ENCODE results near the gene INCA1. TPM values are rescaled to one million over a fixed set of nuclear protein-coding genes. Genes with fewer than 3 reads are reported as not detected.
A peak's percentile ranks its signal among the peaks of the same experiment; 100 is the strongest.

The INCA1 gene
- total RNA-seq, 4 donors from 2014 or later, result 2.4 TPM; not detected in 3

DNA sequence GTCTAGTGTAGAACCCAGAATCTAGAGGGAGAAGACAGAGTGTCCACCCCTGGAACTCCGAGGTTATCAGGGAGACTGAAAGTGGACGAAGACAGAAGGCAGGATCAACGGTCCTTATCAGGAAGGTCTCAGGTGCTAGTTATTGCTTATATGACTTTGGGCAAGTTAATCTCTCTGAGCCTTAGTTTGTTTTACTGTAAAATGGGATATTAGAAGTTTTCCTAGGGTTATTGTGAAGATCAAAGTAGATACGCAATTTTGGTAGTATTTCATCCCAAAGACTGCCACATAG, 56.1 kb downstream of the INCA1 start:
- H3K9me3 ChIP-seq, result no peaks in the 10 kb centered on the region
- DNase-seq, result no peak
- H3K27ac ChIP-seq, result peak overlapping the region; percentile 85 to 97 (median 96)
- peaks cover 0 to 70% (median 39%) of the 10 kb centered on the region in 4 donors for H3K4me1 ChIP-seq
- peak overlapping the region; percentile 62 to 89 (median 78) for H3K4me3 ChIP-seq
- peaks cover 0 to 63% (median 0%) of the 10 kb centered on the region in 3 donors for H3K36me3 ChIP-seq
- H3K27me3 ChIP-seq, result no peaks in the 10 kb centered on the region
- no peak for TF ChIP-seq POLR2A (IDR thresholded peaks at IDR 0.05)
- TF ChIP-seq, protein P1, sequence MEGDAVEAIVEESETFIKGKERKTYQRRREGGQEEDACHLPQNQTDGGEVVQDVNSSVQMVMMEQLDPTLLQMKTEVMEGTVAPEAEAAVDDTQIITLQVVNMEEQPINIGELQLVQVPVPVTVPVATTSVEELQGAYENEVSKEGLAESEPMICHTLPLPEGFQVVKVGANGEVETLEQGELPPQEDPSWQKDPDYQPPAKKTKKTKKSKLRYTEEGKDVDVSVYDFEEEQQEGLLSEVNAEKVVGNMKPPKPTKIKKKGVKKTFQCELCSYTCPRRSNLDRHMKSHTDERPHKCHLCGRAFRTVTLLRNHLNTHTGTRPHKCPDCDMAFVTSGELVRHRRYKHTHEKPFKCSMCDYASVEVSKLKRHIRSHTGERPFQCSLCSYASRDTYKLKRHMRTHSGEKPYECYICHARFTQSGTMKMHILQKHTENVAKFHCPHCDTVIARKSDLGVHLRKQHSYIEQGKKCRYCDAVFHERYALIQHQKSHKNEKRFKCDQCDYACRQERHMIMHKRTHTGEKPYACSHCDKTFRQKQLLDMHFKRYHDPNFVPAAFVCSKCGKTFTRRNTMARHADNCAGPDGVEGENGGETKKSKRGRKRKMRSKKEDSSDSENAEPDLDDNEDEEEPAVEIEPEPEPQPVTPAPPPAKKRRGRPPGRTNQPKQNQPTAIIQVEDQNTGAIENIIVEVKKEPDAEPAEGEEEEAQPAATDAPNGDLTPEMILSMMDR (IDR thresholded peaks at IDR 0.05), result no peak

- TF ChIP-seq POLR2A (IDR thresholded peaks at IDR 0.05), result no peak
- peaks cover 0 to 58% (median 0%) of the 10 kb centered on the region in 3 donors for H3K36me3 ChIP-seq
- peak in 2 of 3 donors; percentile 68 to 86 for DNase-seq
- H3K27ac ChIP-seq, result peak overlapping the region; percentile 85 to 97 (median 96)
- H3K4me1 ChIP-seq, result peaks cover 0 to 64% (median 34%) of the 10 kb centered on the region in 4 donors
- no peaks in the 10 kb centered on the region for H3K27me3 ChIP-seq
- peak overlapping the region; percentile 62 to 89 (median 78) for H3K4me3 ChIP-seq
- no peaks in the 10 kb centered on the region for H3K9me3 ChIP-seq
Observed at GRCh38 chr17:4940555-4941318, 56.6 kb downstream of the INCA1 start.

DNA sequence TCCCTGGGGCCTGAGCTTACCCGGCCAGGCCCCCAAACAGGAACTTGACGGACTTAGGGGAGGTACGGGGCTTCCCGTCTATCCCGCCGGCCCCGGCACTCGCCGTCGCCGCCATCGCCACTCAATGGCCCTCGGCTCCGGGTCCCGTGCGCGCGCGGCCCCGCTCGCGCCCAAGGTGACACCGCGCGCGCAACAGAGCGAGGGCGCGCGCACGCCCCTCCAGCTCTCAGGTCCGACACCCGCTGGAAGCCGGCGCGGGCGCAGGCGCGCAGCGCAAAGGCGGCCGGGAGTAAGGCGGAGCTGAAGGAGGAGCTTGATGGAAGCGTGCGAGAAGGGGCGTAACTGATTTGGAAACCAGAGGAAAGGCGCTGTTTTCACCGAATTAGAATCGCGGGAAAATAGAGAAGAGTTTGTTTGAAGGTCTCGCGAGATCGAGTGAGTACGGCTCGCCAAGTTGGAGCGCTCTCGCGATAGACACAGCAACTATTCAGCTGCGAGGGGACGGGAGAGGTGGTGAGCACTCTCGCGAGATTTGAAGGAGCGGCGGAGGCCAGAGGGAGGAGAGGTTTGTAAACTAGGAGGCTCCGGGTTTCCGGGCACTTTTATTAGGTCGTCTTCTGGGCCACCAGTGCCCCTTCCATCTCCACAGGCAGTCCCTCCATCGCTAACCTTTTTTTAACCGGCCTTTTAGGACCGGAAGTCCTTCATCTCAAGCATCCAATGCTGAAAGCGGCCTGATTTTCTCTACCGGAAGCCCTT, 57.3 kb downstream of the INCA1 start, which contains the start of the genes RNF167 and SLC25A11:
Gene RNF167, plus strand, starts transcription at position 473 of the 759 bp plus-strand sequence. CDS start 642 bp downstream, outside the sequence.
Gene SLC25A11, minus strand, starts transcription at position 251 of the 759 bp plus-strand sequence. Its CDS starts 136 bp downstream, at position 115.
- H3K4me1 ChIP-seq, result peaks cover 0 to 57% (median 27%) of the 10 kb centered on the region in 4 donors
- H3K27ac ChIP-seq, result peak within 1 kb of the TSS; percentile 85 to 97 (median 96)
- TF ChIP-seq, protein P1 (IDR thresholded peaks at IDR 0.05), result peak in 2 of 6 experiments; percentile 2 to 15
- peak; percentile 73 to 83 for TF ChIP-seq POLR2A (IDR thresholded peaks at IDR 0.05)
- DNase-seq, result peak; percentile 95 to 98 (median 96)
- H3K9me3 ChIP-seq, result no peaks in the 10 kb centered on the region
- peaks cover 0 to 51% (median 0%) of the 10 kb centered on the region in 3 donors for H3K36me3 ChIP-seq
- H3K27me3 ChIP-seq, result no peaks in the 10 kb centered on the region
- peak within 1 kb of the TSS; percentile 62 to 89 (median 78) for H3K4me3 ChIP-seq

GRCh38 chr17:4939546-4939795, 57.9 kb downstream of the INCA1 start:
- Histone ChIP-seq H3K27me3 (no peaks in the 10 kb centered on the region), H3K4me1 (peaks cover 0 to 56% (median 23%) of the 10 kb centered on the region in 4 donors), H3K27ac (peak overlapping the region; percentile 85 to 97 (median 96)), H3K36me3 (peaks cover 0 to 46% (median 0%) of the 10 kb centered on the region in 3 donors), H3K4me3 (peak overlapping the region; percentile 62 to 89 (median 78)), H3K9me3 (no peaks in the 10 kb centered on the region)
- no peak for DNase-seq
- TF ChIP-seq, protein P1 (IDR thresholded peaks at IDR 0.05), result no peak
- TF ChIP-seq POLR2A (IDR thresholded peaks at IDR 0.05), result no peak

DNA sequence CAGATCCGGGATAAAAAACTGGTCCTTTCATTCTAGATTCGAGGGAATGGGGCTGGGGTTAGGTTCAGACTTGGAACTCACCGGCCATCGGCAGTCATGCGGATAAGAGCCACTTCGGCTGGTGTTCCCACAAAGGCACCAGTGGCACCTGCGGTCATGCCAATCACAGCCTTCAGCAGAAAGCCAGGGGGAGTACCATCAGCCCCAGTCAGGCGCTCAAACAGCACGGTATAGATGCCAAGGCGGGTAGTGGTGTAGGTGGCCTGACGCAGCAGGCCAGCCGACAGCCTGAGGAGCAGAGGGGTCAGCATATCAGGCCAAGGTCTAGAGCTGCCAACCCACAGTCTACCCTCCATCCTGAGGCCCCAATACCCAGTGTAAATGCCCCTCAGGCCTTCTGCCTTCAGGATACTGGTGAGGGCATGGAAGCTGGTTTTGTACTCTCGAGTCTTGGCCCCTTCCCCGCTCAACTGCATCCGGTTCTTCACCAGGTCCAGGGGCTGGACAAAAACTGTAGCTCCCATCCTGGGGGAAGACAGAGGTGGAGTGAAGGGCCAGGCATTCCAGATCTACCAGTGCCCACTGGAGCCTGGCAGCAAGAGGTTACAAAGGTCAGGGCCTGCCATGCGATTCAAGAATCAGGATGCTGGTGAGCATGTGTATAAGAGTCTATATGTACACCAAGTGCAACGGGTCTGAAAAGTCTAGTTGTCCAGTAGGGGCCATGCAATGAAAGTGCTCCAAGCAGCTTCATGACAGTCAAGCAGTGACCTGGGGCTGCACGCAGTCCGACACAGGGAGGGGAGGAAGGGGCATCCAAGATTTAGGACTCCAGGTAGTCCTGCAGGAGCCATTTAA, 58.4 kb downstream of the INCA1 start:
- Histone ChIP-seq H3K4me3 (peak overlapping the region; percentile 62 to 89 (median 78)), H3K27me3 (no peaks in the 10 kb centered on the region), H3K4me1 (peaks cover 0 to 57% (median 25%) of the 10 kb centered on the region in 4 donors), H3K27ac (peak overlapping the region; percentile 85 to 97 (median 96)), H3K9me3 (no peaks in the 10 kb centered on the region), H3K36me3 (peaks cover 0 to 42% (median 0%) of the 10 kb centered on the region in 3 donors)
- TF ChIP-seq, protein P1 (IDR thresholded peaks at IDR 0.05), result no peak
- TF ChIP-seq POLR2A (IDR thresholded peaks at IDR 0.05), result no peak
- no peak for DNase-seq

Small RNAs within 50 kb of the gene (small RNA-seq; reads per million reads assigned to genes)
- gene MIR6864 (0 reads per million in 2 donors), gene MIR6865 (0 reads per million in 2 donors)

Other genes with a start within 250 kb of the INCA1 start
- 100 to 1,000 TPM in 2 of 4 donors, 10 to 100 TPM in 1, not detected in 1; 75.3 to 171 (median 163) TPM for gene TM4SF5, start 225.6 kb downstream of the INCA1 start, total RNA-seq
- gene VMO1, start 211.2 kb downstream of the INCA1 start, total RNA-seq, result 1 to 10 TPM in 1 of 4 donors, not detected in 3; 3.8 TPM
- 10 to 100 TPM in 2 of 4 donors, 1 to 10 TPM in 1, not detected in 1; 5.4 to 28.2 (median 23.6) TPM for gene GLTPD2, start 208.6 kb downstream of the INCA1 start, total RNA-seq
- gene PSMB6, start 201.4 kb downstream of the INCA1 start, total RNA-seq, result 100 to 1,000 TPM in 2 of 4 donors, 10 to 100 TPM in 2; 51.4 to 155 (median 107) TPM
- gene PLD2, start 190.4 kb downstream of the INCA1 start, total RNA-seq, result 10 to 100 TPM; 14.4 to 33.8 (median 26.6) TPM
- 100 to 1,000 TPM; 111 to 278 (median 223) TPM for gene MINK1, start 164.2 kb downstream of the INCA1 start, total RNA-seq
- gene C17orf107, start 98.0 kb downstream of the INCA1 start, total RNA-seq, result 1 to 10 TPM in 2 of 4 donors, under 1 TPM in 2; 0.66 to 5.0 (median 1.5) TPM
- gene CHRNE, start 94.4 kb downstream of the INCA1 start, total RNA-seq, result not detected
- gene GP1BA, start 65.2 kb downstream of the INCA1 start, total RNA-seq, result not detected
- 10 to 100 TPM; 30.5 to 84.1 (median 60.4) TPM for gene SLC25A11, start 57.5 kb downstream of the INCA1 start, total RNA-seq
- 10 to 100 TPM; 57.8 to 92.1 (median 78.9) TPM for gene RNF167, start 57.3 kb downstream of the INCA1 start, total RNA-seq
- gene PFN1, start 49.0 kb downstream of the INCA1 start, total RNA-seq, result 1,000 to 10,000 TPM in 1 of 4 donors, 100 to 1,000 TPM in 3; 530 to 1,064 (median 855) TPM
- gene ENO3, start 46.4 kb downstream of the INCA1 start, total RNA-seq, result 10 to 100 TPM in 3 of 4 donors, 1 to 10 TPM in 1; 7.4 to 27.7 (median 20.6) TPM
- 10 to 100 TPM; 34.2 to 85.0 (median 48.9) TPM for gene SPAG7, start 29.7 kb downstream of the INCA1 start, total RNA-seq
- gene CAMTA2, start 9.8 kb downstream of the INCA1 start, total RNA-seq, result 100 to 1,000 TPM in 1 of 4 donors, 10 to 100 TPM in 3; 42.4 to 124 (median 88.7) TPM
- 100 to 1,000 TPM in 3 of 4 donors, 10 to 100 TPM in 1; 91.4 to 141 (median 116) TPM for gene KIF1C, start 428 bp upstream of the INCA1 start, total RNA-seq
- 10 to 100 TPM in 3 of 4 donors, not detected in 1; 12.9 to 50.8 (median 45.3) TPM for gene SLC52A1, start 37.9 kb upstream of the INCA1 start, total RNA-seq
- 10 to 100 TPM in 2 of 4 donors, 1 to 10 TPM in 2; 7.4 to 13.7 (median 11.0) TPM for gene ZFP3, start 80.9 kb upstream of the INCA1 start, total RNA-seq
- gene ZNF232, start 114.4 kb upstream of the INCA1 start, total RNA-seq, result 10 to 100 TPM in 1 of 4 donors, 1 to 10 TPM in 3; 5.3 to 10.9 (median 7.0) TPM
- gene USP6, start 118.5 kb upstream of the INCA1 start, total RNA-seq, result under 1 TPM in 2 of 4 donors, not detected in 2; under 0.01 to 0.18 TPM
- 10 to 100 TPM; 10.2 to 23.9 (median 18.5) TPM for gene ZNF594, start 194.3 kb upstream of the INCA1 start, total RNA-seq
- 10 to 100 TPM in 1 of 4 donors, 1 to 10 TPM in 1, under 1 TPM in 1, not detected in 1; 0.35 to 16.5 (median 1.5) TPM for gene SCIMP, start 237.3 kb upstream of the INCA1 start, total RNA-seq